SU-DHL-6 (cell line): ENCODE measurements around the gene NUDT7.

Experiments
- H2AFZ ChIP-seq: fragments of 200-600 bp; sonication (generic); 2 replicates; pipeline ENCODE4 v1.6.1; 2014; ENCODE audit warnings: low read depth, mild to moderate bottlenecking, moderate library complexity, mixed read lengths, antibody characterized with exemption, low read length; ENCODE audit not compliant: severe bottlenecking
- H3F3A ChIP-seq: fragments of 200-600 bp; shearing (Covaris generic); 2 replicates; pipeline ENCODE4 v1.6.0; 2016; ENCODE audit warnings: antibody characterized with exemption, mild to moderate bottlenecking; ENCODE audit not compliant: insufficient read depth
- H3K27ac ChIP-seq: fragments of 200-600 bp; sonication (generic); 2 replicates; pipeline ENCODE4 v1.5.1; 2016; ENCODE audit warnings: low read depth, mild to moderate bottlenecking, low read length, moderate library complexity, mixed read lengths
- H3K27me3 ChIP-seq: fragments of 200-600 bp; sonication (generic), shearing (Covaris generic); 2 replicates; pipeline ENCODE4 v1.6.0; 2014; ENCODE audit warnings: mild to moderate bottlenecking, low read length
- H3K36me3 ChIP-seq: fragments of 200-600 bp; sonication (generic); 2 replicates; pipeline ENCODE4 v1.6.1; 2014; ENCODE audit warnings: mild to moderate bottlenecking, low read length, mixed read lengths
- H3K4me2 ChIP-seq: fragments of 300-600, 200-600 bp; shearing (Covaris generic), sonication (generic); 2 replicates; pipeline ENCODE4 v1.6.0; 2014; ENCODE audit warnings: low read length, low read depth, mild to moderate bottlenecking; ENCODE audit not compliant: poor library complexity, severe bottlenecking
- H3K4me3 ChIP-seq: fragments of 200-600 bp; sonication (generic); 2 replicates; pipeline ENCODE4 v1.5.1; 2014; ENCODE audit warnings: antibody characterized with exemption, low read length, mild to moderate bottlenecking, mixed read lengths; ENCODE audit not compliant: insufficient read depth, poor library complexity, severe bottlenecking
- H3K79me2 ChIP-seq: fragments of 200-600 bp; sonication (generic); 2 replicates; pipeline ENCODE4 v1.6.1; 2014; ENCODE audit warnings: mild to moderate bottlenecking, low read length, moderate library complexity; ENCODE audit not compliant: insufficient read depth
- H3K9ac ChIP-seq: fragments of 200-600 bp; sonication (generic); 2 replicates; pipeline ENCODE4 v1.7.0; 2014; ENCODE audit warnings: mild to moderate bottlenecking, low read length
- H3K9me2 ChIP-seq: fragments of 200-600 bp; sonication (generic); replicated peaks from 2 replicates; pipeline ENCODE4 v1.6.1; 2014; ENCODE audit warnings: low read length; ENCODE audit not compliant: insufficient read depth
- H3K9me3 ChIP-seq: fragments of 200-600 bp; sonication (generic); 2 replicates; pipeline ENCODE4 v1.6.1; 2014; ENCODE audit warnings: low read length, mixed read lengths; ENCODE audit not compliant: insufficient read depth
- H4K20me1 ChIP-seq: fragments of 200-600 bp; sonication (generic); 2 replicates; pipeline ENCODE4 v1.6.1; 2014; ENCODE audit warnings: low read depth, mild to moderate bottlenecking, antibody characterized with exemption, low read length, moderate library complexity, mixed read lengths
- EZH2phosphoT487 ChIP-seq: fragments of 200-600 bp; sonication (generic), shearing (Covaris generic); conservative IDR thresholded peaks from 2 replicates; pipeline ENCODE4 v1.6.1; 2018; ENCODE audit warnings: mild to moderate bottlenecking, antibody characterized with exemption, low read length, moderate library complexity, mixed read lengths
- TF ChIP-seq, protein P1 (sequence below): fragments of 200-600 bp; sonication (generic); IDR thresholded peaks from one replicate; pipeline ENCODE4 v1.5.1; 2017; ENCODE audit warnings: antibody characterized with exemption, mild to moderate bottlenecking, low read length, moderate library complexity; ENCODE audit not compliant: insufficient read depth, poor library complexity, severe bottlenecking

NUDT7 gene

GRCh38 chr16:77760800-77761199, 38.5 kb downstream of the NUDT7 start:
- Histone ChIP-seq H3K9me3 (no peaks in the 10 kb centered on the region), H3K27ac (no peak overlapping the region), H3F3A (no peaks in the 10 kb centered on the region), H2AFZ (no peak overlapping the region), H3K27me3 (no peaks in the 10 kb centered on the region), H3K79me2 (no peaks in the 10 kb centered on the region), H3K9ac (no peak overlapping the region), H4K20me1 (no peaks in the 10 kb centered on the region), H3K36me3 (no peaks in the 10 kb centered on the region), H3K9me2 (no peaks in the 10 kb centered on the region), H3K4me2 (no peak overlapping the region), H3K4me3 (no peak overlapping the region)
- no peak for TF ChIP-seq EZH2phosphoT487
- TF ChIP-seq, protein P1, sequence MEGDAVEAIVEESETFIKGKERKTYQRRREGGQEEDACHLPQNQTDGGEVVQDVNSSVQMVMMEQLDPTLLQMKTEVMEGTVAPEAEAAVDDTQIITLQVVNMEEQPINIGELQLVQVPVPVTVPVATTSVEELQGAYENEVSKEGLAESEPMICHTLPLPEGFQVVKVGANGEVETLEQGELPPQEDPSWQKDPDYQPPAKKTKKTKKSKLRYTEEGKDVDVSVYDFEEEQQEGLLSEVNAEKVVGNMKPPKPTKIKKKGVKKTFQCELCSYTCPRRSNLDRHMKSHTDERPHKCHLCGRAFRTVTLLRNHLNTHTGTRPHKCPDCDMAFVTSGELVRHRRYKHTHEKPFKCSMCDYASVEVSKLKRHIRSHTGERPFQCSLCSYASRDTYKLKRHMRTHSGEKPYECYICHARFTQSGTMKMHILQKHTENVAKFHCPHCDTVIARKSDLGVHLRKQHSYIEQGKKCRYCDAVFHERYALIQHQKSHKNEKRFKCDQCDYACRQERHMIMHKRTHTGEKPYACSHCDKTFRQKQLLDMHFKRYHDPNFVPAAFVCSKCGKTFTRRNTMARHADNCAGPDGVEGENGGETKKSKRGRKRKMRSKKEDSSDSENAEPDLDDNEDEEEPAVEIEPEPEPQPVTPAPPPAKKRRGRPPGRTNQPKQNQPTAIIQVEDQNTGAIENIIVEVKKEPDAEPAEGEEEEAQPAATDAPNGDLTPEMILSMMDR: no peak

GRCh38 chr16:77761204-77761603, 38.9 kb downstream of the NUDT7 start:
- H3F3A ChIP-seq: no peaks in the 10 kb centered on the region
- no peak overlapping the region for H3K4me3 ChIP-seq
- no peak for TF ChIP-seq EZH2phosphoT487
- TF ChIP-seq, protein P1: no peak

GRCh38 chr16:77762262-77762661, 39.9 kb downstream of the NUDT7 start:
- H2AFZ ChIP-seq: no peak overlapping the region
- no peaks in the 10 kb centered on the region for H3K9me3 ChIP-seq
- TF ChIP-seq, protein P1: no peak
- TF ChIP-seq EZH2phosphoT487: no peak
- H3K79me2 ChIP-seq: no peaks in the 10 kb centered on the region
- no peak overlapping the region for H3K4me3 ChIP-seq
- no peaks in the 10 kb centered on the region for H3K27me3 ChIP-seq
- no peaks in the 10 kb centered on the region for H3F3A ChIP-seq
- H3K9ac ChIP-seq: no peak overlapping the region
- no peak overlapping the region for H3K27ac ChIP-seq
- no peaks in the 10 kb centered on the region for H3K9me2 ChIP-seq
- no peaks in the 10 kb centered on the region for H4K20me1 ChIP-seq
- H3K36me3 ChIP-seq: no peaks in the 10 kb centered on the region
- no peak overlapping the region for H3K4me2 ChIP-seq

More at GRCh38 chr16:77761204-77761603, 38.9 kb downstream of the NUDT7 start:
- no peak overlapping the region for H3K4me2 ChIP-seq
- no peaks in the 10 kb centered on the region for H3K79me2 ChIP-seq
- no peaks in the 10 kb centered on the region for H3K9me3 ChIP-seq
- no peaks in the 10 kb centered on the region for H3K27me3 ChIP-seq
- H3K9me2 ChIP-seq: no peaks in the 10 kb centered on the region
- H4K20me1 ChIP-seq: no peaks in the 10 kb centered on the region
- H3K36me3 ChIP-seq: no peaks in the 10 kb centered on the region
- H2AFZ ChIP-seq: no peak overlapping the region
- no peak overlapping the region for H3K27ac ChIP-seq
- no peak overlapping the region for H3K9ac ChIP-seq
